ENCODE data around the gene DPP10.

The DPP10 gene

DNA sequence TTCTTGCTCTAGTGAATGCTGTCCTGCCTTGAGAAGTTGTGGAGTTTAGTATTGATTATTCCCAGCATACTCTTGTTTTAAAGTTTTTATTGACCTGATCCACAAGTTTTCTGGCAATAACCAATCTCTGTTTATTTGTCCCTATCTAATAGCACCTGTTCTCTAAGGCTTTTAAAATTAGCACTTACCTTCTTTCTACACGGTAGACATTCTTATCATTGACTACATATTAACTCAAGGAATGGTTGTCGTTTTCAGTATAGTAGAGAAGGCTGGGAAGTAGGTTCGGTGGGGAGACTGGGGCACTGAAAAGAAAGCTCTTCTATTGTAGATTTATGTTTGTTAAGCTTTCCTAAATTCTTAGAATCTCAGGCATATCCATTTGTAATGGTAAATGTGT lies 726.0 kb downstream of the DPP10 start:
- Histone ChIP-seq H3K36me3 (ENCODE audit: control insufficient read depth, insufficient read depth, low read length) (no peaks in the 10 kb centered on the region), H3K27me3 (ENCODE audit: control insufficient read depth, insufficient read depth, low read length) (no peaks in the 10 kb centered on the region), H2AFZ (no peak overlapping the region), H3K27ac (no peak overlapping the region), H3K9ac (no peak overlapping the region), H3K79me2 (no peaks in the 10 kb centered on the region), H3K4me2 (ENCODE audit: low read length) (no peak overlapping the region), H3K9me3 (ENCODE audit: control insufficient read depth, low read length) (no peaks in the 10 kb centered on the region), H3K4me1 (no peaks in the 10 kb centered on the region), H3K4me3 (ENCODE audit: low read depth, low read length) (no peak overlapping the region)
- TF ChIP-seq CTCF (IDR thresholded peaks at IDR 0.05): no peak

GRCh38 chr2:115169814-115170213 lies 727.4 kb downstream of the DPP10 start:
- Histone ChIP-seq H3K36me3 (ENCODE audit: control insufficient read depth, insufficient read depth, low read length) (no peaks in the 10 kb centered on the region), H3K4me3 (ENCODE audit: low read depth, low read length) (no peak overlapping the region), H3K4me2 (ENCODE audit: low read length) (no peak overlapping the region), H3K9me3 (ENCODE audit: control insufficient read depth, low read length) (no peaks in the 10 kb centered on the region), H3K4me1 (no peaks in the 10 kb centered on the region), H3K27ac (no peak overlapping the region), H3K27me3 (ENCODE audit: control insufficient read depth, insufficient read depth, low read length) (no peaks in the 10 kb centered on the region), H3K9ac (no peak overlapping the region), H3K79me2 (no peaks in the 10 kb centered on the region), H2AFZ (no peak overlapping the region)
- no peak for TF ChIP-seq CTCF (IDR thresholded peaks at IDR 0.05)

DNA sequence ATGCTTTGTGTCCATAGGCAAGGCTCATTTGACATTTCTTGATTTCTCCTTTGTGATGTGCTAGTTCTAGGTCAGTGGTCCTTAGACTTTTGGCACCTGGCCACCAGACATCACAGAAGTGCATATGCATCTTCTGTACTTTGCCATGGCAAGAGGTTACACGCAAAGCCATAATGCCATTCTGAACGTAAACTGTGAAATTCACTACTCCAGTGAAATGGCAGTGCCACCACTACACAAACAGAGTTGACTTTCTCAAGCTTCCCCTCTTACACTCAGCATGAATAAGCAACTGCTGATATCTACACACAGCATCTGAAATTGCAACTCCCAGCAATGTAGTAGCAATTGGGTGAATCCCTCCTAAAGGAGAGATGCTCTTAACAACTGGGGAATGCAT lies 729.3 kb downstream of the DPP10 start:
- Histone ChIP-seq H3K4me2 (ENCODE audit: low read length) (no peak overlapping the region), H3K4me1 (no peaks in the 10 kb centered on the region), H3K9ac (no peak overlapping the region), H3K9me3 (ENCODE audit: control insufficient read depth, low read length) (no peaks in the 10 kb centered on the region), H3K27ac (no peak overlapping the region), H3K36me3 (ENCODE audit: control insufficient read depth, insufficient read depth, low read length) (no peaks in the 10 kb centered on the region), H3K27me3 (ENCODE audit: control insufficient read depth, insufficient read depth, low read length) (no peaks in the 10 kb centered on the region), H3K79me2 (no peaks in the 10 kb centered on the region), H3K4me3 (ENCODE audit: low read depth, low read length) (no peak overlapping the region), H2AFZ (no peak overlapping the region)
- no peak for TF ChIP-seq CTCF (IDR thresholded peaks at IDR 0.05)

- no peaks in the 10 kb centered on the region for H3K4me1 ChIP-seq
- H3K36me3 ChIP-seq (ENCODE audit: control insufficient read depth, insufficient read depth, low read length): no peaks in the 10 kb centered on the region
- H3K9me3 ChIP-seq (ENCODE audit: control insufficient read depth, low read length): no peaks in the 10 kb centered on the region
- no peak overlapping the region for H3K27ac ChIP-seq
- no peak overlapping the region for H3K4me3 ChIP-seq (ENCODE audit: low read depth, low read length)
- no peak overlapping the region for H3K9ac ChIP-seq
- H3K4me2 ChIP-seq (ENCODE audit: low read length): no peak overlapping the region
- H3K79me2 ChIP-seq: no peaks in the 10 kb centered on the region
- no peak overlapping the region for H2AFZ ChIP-seq
- H3K27me3 ChIP-seq (ENCODE audit: control insufficient read depth, insufficient read depth, low read length): no peaks in the 10 kb centered on the region
- TF ChIP-seq CTCF (IDR thresholded peaks at IDR 0.05): no peak
Measured at GRCh38 chr2:115174651-115175050, 732.2 kb downstream of the DPP10 start.

- Histone ChIP-seq H2AFZ (no peak overlapping the region), H3K27ac (no peak overlapping the region), H3K9ac (no peak overlapping the region), H3K4me3 (ENCODE audit: low read depth, low read length) (no peak overlapping the region), H3K9me3 (ENCODE audit: control insufficient read depth, low read length) (no peaks in the 10 kb centered on the region), H3K79me2 (no peaks in the 10 kb centered on the region), H3K4me2 (ENCODE audit: low read length) (no peak overlapping the region), H3K4me1 (no peaks in the 10 kb centered on the region), H3K36me3 (ENCODE audit: control insufficient read depth, insufficient read depth, low read length) (no peaks in the 10 kb centered on the region), H3K27me3 (ENCODE audit: control insufficient read depth, insufficient read depth, low read length) (no peaks in the 10 kb centered on the region)
- TF ChIP-seq CTCF (IDR thresholded peaks at IDR 0.05): no peak
Measured at GRCh38 chr2:115183144-115183543, 740.7 kb downstream of the DPP10 start.

Data from parathyroid adenoma (tissue), 2 donors.